ENCODE measurements around the gene MYL9. TPM values are rescaled to one million over a fixed set of nuclear protein-coding genes. Genes with fewer than 3 reads are reported as not detected.

The MYL9 gene
- total and polyA plus RNA-seq, 2 experiments from 2014 or later, result 29.7 to 100 TPM

- no peak overlapping the region for H3K27ac ChIP-seq (ENCODE audit: low read depth)
- Mint-ChIP-seq H3K4me1 (no peaks in the 10 kb centered on the region), H3K27ac (no peak overlapping the region), H3K27me3 (ENCODE audit: insufficient read depth, low read depth, poor library complexity) (peaks cover 2% of the 10 kb centered on the region), H3K4me3 (no peak overlapping the region), H3K9me3 (no peaks in the 10 kb centered on the region), H3K36me3 (ENCODE audit: low read depth) (peaks cover 21% of the 10 kb centered on the region; the same call in 2 of the 3 replicates)
- DNase-seq (ENCODE audit: low spot score) (peak; percentile 45), ATAC-seq (peak; percentile 53; the same call in 2 of the 3 replicates)
- no peak overlapping the region for H2AFZ ChIP-seq
- H3K79me2 ChIP-seq (replicated peaks; ENCODE audit: insufficient read depth), result no peaks in the 10 kb centered on the region
- H3F3A ChIP-seq (replicated peaks; ENCODE audit: low read depth), result no peaks in the 10 kb centered on the region
- no peaks in the 10 kb centered on the region for H3K9me2 ChIP-seq (ENCODE audit: insufficient read depth)
- peaks cover 16% of the 10 kb centered on the region for H3K36me3 ChIP-seq (ENCODE audit: insufficient read depth)
- TF ChIP-seq ETS1 (IDR thresholded peaks at IDR 0.05), result no peak
- TF ChIP-seq NANOG (IDR thresholded peaks at IDR 0.05; ENCODE audit: borderline replicate concordance), result no peak
- no peak for TF ChIP-seq ZNF462 (CRISPR knock-in tag; IDR thresholded peaks at IDR 0.05)
- no peak for TF ChIP-seq EZH2phosphoT487 (IDR thresholded peaks at IDR 0.05; ENCODE audit: unreplicated experiment)
- TF ChIP-seq STAT1 (IDR thresholded peaks at IDR 0.05; ENCODE audit: unreplicated experiment), result no peak
- peak; percentile 49 to 53 for TF ChIP-seq CTCF (conservative IDR thresholded peaks at IDR 0.05; ENCODE audit: low read depth in 2 of 2)
- TF ChIP-seq JUNB (IDR thresholded peaks at IDR 0.05; ENCODE audit: unreplicated experiment), result no peak
- TF ChIP-seq EZH2 (IDR thresholded peaks at IDR 0.05; ENCODE audit: low read depth, unreplicated experiment), result no peak
- H3K4me3 ChIP-seq, result no peak overlapping the region
- H3K4me2 ChIP-seq, result no peak overlapping the region
- peaks cover 5% of the 10 kb centered on the region for H4K20me1 ChIP-seq (replicated peaks; ENCODE audit: insufficient read depth)
- H3K27me3 ChIP-seq (ENCODE audit: insufficient read depth), result no peaks in the 10 kb centered on the region
- no peaks in the 10 kb centered on the region for H3K4me1 ChIP-seq (ENCODE audit: insufficient read depth)
Measured at GRCh38 chr20:36506253-36506652, 35.1 kb upstream of the MYL9 start.

Data from GM23338 (cell line).